Measurements from ENCODE around the gene ASB18.

DNA sequence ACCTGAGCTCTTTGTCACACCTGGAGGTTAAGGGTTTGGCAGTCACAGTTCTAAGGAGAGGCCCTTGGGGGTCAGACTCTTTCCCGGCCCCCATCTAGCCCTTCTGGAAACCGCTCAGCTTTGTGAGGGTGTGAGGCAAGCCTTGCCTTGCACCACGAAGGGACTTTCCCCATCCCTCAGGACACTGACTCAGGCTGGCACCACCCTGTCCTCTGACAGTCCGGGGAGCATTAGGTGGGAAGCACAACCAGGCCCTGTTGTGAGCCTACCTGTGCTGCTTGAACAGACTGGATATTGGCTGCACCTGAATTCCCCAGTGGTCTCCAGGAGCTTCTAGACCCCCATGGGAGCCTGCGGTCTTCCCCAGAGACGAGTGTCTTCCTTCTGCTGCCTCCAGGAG is 49.0 kb downstream of the ASB18 start:
- no peak for TF ChIP-seq EZH2 (IDR thresholded peaks at IDR 0.05; ENCODE audit: low read depth, unreplicated experiment)
- TF ChIP-seq, protein P1, sequence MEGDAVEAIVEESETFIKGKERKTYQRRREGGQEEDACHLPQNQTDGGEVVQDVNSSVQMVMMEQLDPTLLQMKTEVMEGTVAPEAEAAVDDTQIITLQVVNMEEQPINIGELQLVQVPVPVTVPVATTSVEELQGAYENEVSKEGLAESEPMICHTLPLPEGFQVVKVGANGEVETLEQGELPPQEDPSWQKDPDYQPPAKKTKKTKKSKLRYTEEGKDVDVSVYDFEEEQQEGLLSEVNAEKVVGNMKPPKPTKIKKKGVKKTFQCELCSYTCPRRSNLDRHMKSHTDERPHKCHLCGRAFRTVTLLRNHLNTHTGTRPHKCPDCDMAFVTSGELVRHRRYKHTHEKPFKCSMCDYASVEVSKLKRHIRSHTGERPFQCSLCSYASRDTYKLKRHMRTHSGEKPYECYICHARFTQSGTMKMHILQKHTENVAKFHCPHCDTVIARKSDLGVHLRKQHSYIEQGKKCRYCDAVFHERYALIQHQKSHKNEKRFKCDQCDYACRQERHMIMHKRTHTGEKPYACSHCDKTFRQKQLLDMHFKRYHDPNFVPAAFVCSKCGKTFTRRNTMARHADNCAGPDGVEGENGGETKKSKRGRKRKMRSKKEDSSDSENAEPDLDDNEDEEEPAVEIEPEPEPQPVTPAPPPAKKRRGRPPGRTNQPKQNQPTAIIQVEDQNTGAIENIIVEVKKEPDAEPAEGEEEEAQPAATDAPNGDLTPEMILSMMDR (conservative IDR thresholded peaks at IDR 0.05; ENCODE audit: low read depth in 2 of 2) = no peak
- TF ChIP-seq STAT1 (IDR thresholded peaks at IDR 0.05; ENCODE audit: unreplicated experiment) = no peak

Data from GM23338 (cell line).